K562 (cell line): ENCODE measurements around the gene SLC43A2. TPM values are rescaled to one million over a fixed set of nuclear protein-coding genes. Genes with fewer than 3 reads are reported as not detected.
A peak's percentile ranks its signal among the peaks of the same experiment; 100 is the strongest.

Source experiments
- ATF6 ChIP-seq: sonication (generic); formaldehyde crosslinking; IDR thresholded peaks from 2 replicates; pipeline ENCODE4 v1.4.0; 2020; ENCODE audit warnings: mild to moderate bottlenecking, missing genetic modification reagents
- CCNT2 ChIP-seq: IDR thresholded peaks from 2 replicates; pipeline ENCODE4 v1.6.1; 2011; ENCODE audit warnings: borderline replicate concordance, low read depth, mild to moderate bottlenecking, moderate library complexity, mixed read lengths, low read length; ENCODE audit not compliant: insufficient read length; ENCODE audit errors: extremely low read depth
- CREBBP ChIP-seq: IDR thresholded peaks from one replicate; pipeline ENCODE4 v1.6.1; 2012; ENCODE audit warnings: low read depth, mild to moderate bottlenecking, control low read depth, inconsistent platforms, low read length
- FOXK1 ChIP-seq: sonication (generic); formaldehyde crosslinking; IDR thresholded peaks from 2 replicates; pipeline ENCODE4 v1.8.0; 2022; ENCODE audit warnings: missing genetic modification reagents, mild to moderate bottlenecking, borderline replicate concordance
- FOXK2 ChIP-seq, 2 experiments: fragments of 450-650 bp; IDR thresholded peaks in 1 of 2; conservative IDR thresholded peaks in 1 of 2; 2 replicates each; pipeline ENCODE4 v1.6.1; 2016; ENCODE audit warnings: low read depth in 2 of 2, mild to moderate bottlenecking in 1 of 2
- HDAC2 ChIP-seq: fragments of 450-650 bp; IDR thresholded peaks from 2 replicates; pipeline ENCODE4 v1.6.1; 2016; ENCODE audit warnings: mild to moderate bottlenecking
- HMG20A ChIP-seq: fragments of 450-650 bp; formaldehyde crosslinking; conservative IDR thresholded peaks from 2 replicates; pipeline ENCODE4 v1.4.0; 2020; ENCODE audit warnings: mild to moderate bottlenecking, mixed read lengths
- NFXL1 ChIP-seq: fragments of 450-650 bp; formaldehyde crosslinking; IDR thresholded peaks from 2 replicates; pipeline ENCODE4 v1.4.0; 2021; ENCODE audit warnings: mild to moderate bottlenecking
- NR2C1 ChIP-seq, 2 experiments: fragments of 450-650 bp; IDR thresholded peaks; 2 replicates each; pipeline ENCODE4 v1.6.1; 2017; ENCODE audit warnings: mild to moderate bottlenecking in 2 of 2, antibody characterized with exemption in 1 of 2, inconsistent platforms in 1 of 2, missing compliant biosample characterization in 1 of 2, missing genetic modification characterization in 1 of 2
- PCBP1 ChIP-seq: fragments of 200-400 bp; formaldehyde crosslinking; IDR thresholded peaks from 2 replicates; pipeline ENCODE4 v1.6.1; 2018; ENCODE audit warnings: mild to moderate bottlenecking, low read depth, low read length; ENCODE audit not compliant: poor library complexity, severe bottlenecking
- POLR2G ChIP-seq: fragments of 200-400 bp; formaldehyde crosslinking; IDR thresholded peaks from 2 replicates; pipeline ENCODE4 v1.6.1; 2017; ENCODE audit warnings: low read depth, mild to moderate bottlenecking, antibody characterized with exemption, low read length, moderate library complexity
- PYGO2 ChIP-seq: fragments of 450-650 bp; IDR thresholded peaks from 2 replicates; pipeline ENCODE4 v1.6.1; 2016; ENCODE audit warnings: mild to moderate bottlenecking, missing genetic modification characterization, moderate library complexity, missing compliant biosample characterization
- SIX5 ChIP-seq, 2 experiments: IDR thresholded peaks; 2 replicates each; pipeline ENCODE4 v1.6.1; 2011; ENCODE audit warnings: low read length in 2 of 2, borderline replicate concordance in 1 of 2, low read depth in 1 of 2, mild to moderate bottlenecking in 1 of 2, moderate library complexity in 1 of 2; ENCODE audit not compliant: insufficient read depth in 1 of 2
- SMAD2 ChIP-seq: fragments of 150-350 bp; IDR thresholded peaks from 2 replicates; pipeline ENCODE4 v1.6.1; 2014; ENCODE audit warnings: low read depth, mild to moderate bottlenecking, low read length
- SRSF7 ChIP-seq: fragments of 200-400 bp; formaldehyde crosslinking; optimal IDR thresholded peaks from 2 replicates; pipeline ENCODE3; 2017; ENCODE audit warnings: mild to moderate bottlenecking, low read depth, low read length
- TSC22D4 ChIP-seq: fragments of 450-650 bp; IDR thresholded peaks from 2 replicates; pipeline ENCODE4 v1.6.1; 2016; ENCODE audit warnings: missing genetic modification characterization, missing biosample characterization, control low read depth
- USF2 ChIP-seq: sonication (generic); formaldehyde crosslinking; IDR thresholded peaks from 2 replicates; pipeline ENCODE4 v1.5.0; 2020; ENCODE audit warnings: missing genetic modification reagents
- ZNF134 ChIP-seq: fragments of 250-450 bp; sonication (Bioruptor Pico); conservative IDR thresholded peaks from 2 replicates; pipeline ENCODE4 v1.4.0; 2020
- ZNF436 ChIP-seq: fragments of 250-450, 450-650 bp; sonication (Bioruptor Pico); formaldehyde crosslinking; IDR thresholded peaks from 2 replicates; pipeline ENCODE4 v1.7.0; 2020; ENCODE audit warnings: mild to moderate bottlenecking
- ZNF561 ChIP-seq: fragments of 450-650 bp; formaldehyde crosslinking; conservative IDR thresholded peaks from 2 replicates; pipeline ENCODE4 v1.4.0; 2020; ENCODE audit warnings: mild to moderate bottlenecking, moderate library complexity
- polyA plus RNA-seq, 8 experiments: library from polyadenylated mRNA; depleted of rRNA in 4 of 8; stranded (reverse) in 5 of 8; unstranded in 3 of 8; fragments of >200 nt; fragmentation: Nextera tagmentation in 2 of 8; fragmentation: Illumina TruSeq in 1 of 8; extraction: Ambion mirVana in 2 of 8; extraction: Trizol in 1 of 8; gene quantifications; 2 replicates each; pipeline versions ENCODE4 v1.2.1 to v1.2.3, GENCODE V29; 2011 to 2014; ENCODE audit warnings: inconsistent platforms in 1 of 8, missing spikeins in 1 of 8
- total RNA-seq, 7 experiments: library from RNA; depleted of rRNA in 6 of 7; stranded (reverse); fragments of >200 nt in 6 of 7; fragmentation: Illumina TruSeq in 2 of 7; extraction: Trizol in 2 of 7; gene quantifications; 2 replicates each; pipeline versions ENCODE4 v1.2.1 to v1.2.3, GENCODE V29; 2011 to 2021; ENCODE audit warnings: low replicate concordance in 1 of 7
- TF ChIP-seq, protein P1 (sequence below): sonication (generic); IDR thresholded peaks from 2 replicates; pipeline ENCODE4 v1.6.1; 2016
- TF ChIP-seq, protein P2 (sequence below): fragments of 450-650 bp; formaldehyde crosslinking; IDR thresholded peaks from 2 replicates; pipeline ENCODE4 v1.4.0; 2020; ENCODE audit warnings: mild to moderate bottlenecking, moderate library complexity

SLC43A2 gene
- total and polyA plus RNA-seq, 9 of the 15 experiments (the other 6 are each of a cell fraction or from before 2014, with no cell fraction given), result 0.03 to 10.2 (median 3.6) TPM

DNA sequence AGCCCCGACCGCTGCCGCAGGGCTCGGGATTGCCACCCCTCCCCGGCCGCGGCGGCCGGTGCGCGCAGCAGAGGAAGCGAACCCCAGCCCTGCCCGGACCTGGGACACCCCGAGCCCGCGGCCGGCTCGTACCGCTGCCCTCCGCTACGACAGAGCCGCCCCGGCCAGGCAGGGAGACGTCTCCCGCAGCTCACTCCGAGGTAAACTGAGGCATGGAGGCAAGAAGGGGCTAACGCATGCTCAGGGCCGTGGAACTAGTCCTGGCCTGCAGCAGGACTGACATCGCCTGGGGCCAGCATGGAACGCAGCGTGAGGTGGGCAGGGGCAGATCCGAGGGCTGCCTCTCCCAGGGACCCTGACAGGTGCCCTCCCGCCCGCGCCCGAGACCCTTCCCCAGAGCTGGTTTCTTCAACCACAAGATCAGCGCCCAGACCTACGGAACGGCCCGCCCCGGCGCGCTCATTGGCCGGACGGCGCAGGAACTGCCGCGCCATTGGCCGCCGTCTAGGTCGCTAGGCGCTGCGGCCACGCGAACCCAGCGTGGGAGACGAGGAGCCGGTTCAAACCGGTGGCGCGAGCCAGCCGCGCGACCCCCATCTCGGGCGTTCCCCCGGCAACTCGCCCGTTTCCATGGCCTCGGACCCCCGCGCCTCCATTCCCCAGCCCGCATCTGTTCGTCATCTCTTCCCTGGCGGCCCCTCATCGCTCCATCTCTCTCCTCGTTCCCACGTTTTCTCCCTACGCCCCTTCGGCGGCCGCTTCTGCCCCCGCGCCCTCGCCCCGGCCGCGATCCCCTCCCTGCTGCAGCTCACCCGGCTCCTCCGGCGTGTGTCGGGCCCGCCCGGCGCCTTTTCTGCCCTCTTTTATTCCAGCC, at the start of gene SLC43A2 (continued):
- TF ChIP-seq ATF6 (CRISPR knock-in tag) (no peak), NFXL1 (CRISPR knock-in tag) (no peak), SMAD2 (no peak), ZNF134 (no peak), FOXK1 (CRISPR knock-in tag) (peak; percentile 23; the same call in 1 of the 2 replicates), USF2 (CRISPR knock-in tag) (no peak), FOXK2 (conservative IDR thresholded peaks at IDR 0.05 in 1 of 2, IDR thresholded peaks at IDR 0.05 in 1 of 2; ENCODE audit: low read depth in 2 of 2) (peak in 1 of 2 experiments; percentile 25; a peak in 1 of 4 replicates), SIX5 (IDR thresholded peaks at IDR 0.05; ENCODE audit: borderline replicate concordance in 1 of 2, insufficient read depth in 1 of 2, low read depth in 1 of 2, low read length in 2 of 2) (no peak), HMG20A (no peak), ZNF436 (CRISPR knock-in tag) (no peak), POLR2G (peak; percentile 83; the same call in 1 of the 2 replicates), CREBBP (no peak), PCBP1 (no peak), SRSF7 (no peak), PYGO2 (tag) (no peak), CCNT2 (peak; percentile 74), NR2C1 (IDR thresholded peaks at IDR 0.05) (no peak), NR2C1 (tag; IDR thresholded peaks at IDR 0.05) (no peak), HDAC2 (peak; percentile 63; the same call in 1 of the 2 replicates), TSC22D4 (tag) (no peak), ZNF561 (CRISPR knock-in tag) (no peak)
- TF ChIP-seq, protein P1, sequence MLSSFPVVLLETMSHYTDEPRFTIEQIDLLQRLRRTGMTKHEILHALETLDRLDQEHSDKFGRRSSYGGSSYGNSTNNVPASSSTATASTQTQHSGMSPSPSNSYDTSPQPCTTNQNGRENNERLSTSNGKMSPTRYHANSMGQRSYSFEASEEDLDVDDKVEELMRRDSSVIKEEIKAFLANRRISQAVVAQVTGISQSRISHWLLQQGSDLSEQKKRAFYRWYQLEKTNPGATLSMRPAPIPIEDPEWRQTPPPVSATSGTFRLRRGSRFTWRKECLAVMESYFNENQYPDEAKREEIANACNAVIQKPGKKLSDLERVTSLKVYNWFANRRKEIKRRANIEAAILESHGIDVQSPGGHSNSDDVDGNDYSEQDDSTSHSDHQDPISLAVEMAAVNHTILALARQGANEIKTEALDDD, result no peak; the same call in 1 of the 2 replicates
- TF ChIP-seq, protein P2, sequence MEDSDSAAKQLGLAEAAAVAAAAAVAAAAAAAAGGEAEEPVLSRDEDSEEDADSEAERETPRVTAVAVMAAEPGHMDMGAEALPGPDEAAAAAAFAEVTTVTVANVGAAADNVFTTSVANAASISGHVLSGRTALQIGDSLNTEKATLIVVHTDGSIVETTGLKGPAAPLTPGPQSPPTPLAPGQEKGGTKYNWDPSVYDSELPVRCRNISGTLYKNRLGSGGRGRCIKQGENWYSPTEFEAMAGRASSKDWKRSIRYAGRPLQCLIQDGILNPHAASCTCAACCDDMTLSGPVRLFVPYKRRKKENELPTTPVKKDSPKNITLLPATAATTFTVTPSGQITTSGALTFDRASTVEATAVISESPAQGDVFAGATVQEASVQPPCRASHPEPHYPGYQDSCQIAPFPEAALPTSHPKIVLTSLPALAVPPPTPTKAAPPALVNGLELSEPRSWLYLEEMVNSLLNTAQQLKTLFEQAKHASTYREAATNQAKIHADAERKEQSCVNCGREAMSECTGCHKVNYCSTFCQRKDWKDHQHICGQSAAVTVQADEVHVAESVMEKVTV (CRISPR knock-in tag), result no peak
